HEK293 (cell line): ENCODE data around the gene ANKRD63.

Experiments used
- CTCF ChIA-PET: fragments of 350-600 bp; formaldehyde crosslinking; extraction: SDS; loops from one replicate; lab custom pipeline; 2021; ENCODE audit warnings: antibody characterized with exemption; lab: Yijun Ruan, JAX
- POLR2A ChIA-PET: fragments of 300-600 bp; formaldehyde crosslinking; extraction: SDS; loops from one replicate; lab custom pipeline; 2020; ENCODE audit warnings: antibody characterized with exemption, inconsistent platforms; lab: Yijun Ruan, JAX
- H3K27ac ChIP-seq: fragments of 200-500 bp; sonication (Bioruptor generic); 2 replicates; pipeline ENCODE4 v1.5.1; 2014; ENCODE audit warnings: low read depth, low read length, control low read depth, inconsistent platforms; ENCODE audit errors: extremely low read depth
- H3K36me3 ChIP-seq, 2 experiments: fragments of 200-500 bp in 1 of 2; sonication (Bioruptor generic) in 1 of 2; 1 replicate in 1 of 2; 2 replicates in 1 of 2; pipeline ENCODE4 v1.5.1; 2014 to 2017; ENCODE audit warnings: inconsistent platforms in 2 of 2, low read length in 2 of 2; ENCODE audit not compliant: control insufficient read depth in 2 of 2, insufficient read depth in 1 of 2
- H3K4me1 ChIP-seq: fragments of 200-500 bp; sonication (Bioruptor generic); 2 replicates; pipeline ENCODE4 v1.5.1; 2014; ENCODE audit warnings: mild to moderate bottlenecking, low read length, inconsistent platforms; ENCODE audit not compliant: control insufficient read depth, insufficient read depth
- H3K4me3 ChIP-seq: 2 replicates; pipeline ENCODE4 v1.5.1; 2011; ENCODE audit warnings: low read depth, mild to moderate bottlenecking, control low read depth, low read length, moderate library complexity
- H3K9me3 ChIP-seq: fragments of 200-500 bp; sonication (Bioruptor generic); 2 replicates; pipeline ENCODE4 v1.5.1; 2014; ENCODE audit warnings: low read depth, low read length, inconsistent platforms; ENCODE audit not compliant: control insufficient read depth, insufficient read depth
- GLI4 ChIP-seq: fragments of 450-650 bp; formaldehyde crosslinking; IDR thresholded peaks from 2 replicates; pipeline ENCODE4 v1.5.1; 2016; ENCODE audit warnings: missing biosample characterization, missing genetic modification characterization
- GLIS2 ChIP-seq: fragments of 450-650 bp; formaldehyde crosslinking; IDR thresholded peaks from 2 replicates; pipeline ENCODE4 v1.5.1; 2016; ENCODE audit warnings: missing biosample characterization, missing genetic modification characterization
- KLF8 ChIP-seq: fragments of 450-650 bp; formaldehyde crosslinking; IDR thresholded peaks from 2 replicates; pipeline ENCODE4 v1.5.1; 2016; ENCODE audit warnings: missing biosample characterization, missing genetic modification characterization
- YY1 ChIP-seq: fragments of 450-650 bp; formaldehyde crosslinking; IDR thresholded peaks from 2 replicates; pipeline ENCODE4 v1.5.1; 2018; ENCODE audit warnings: missing biosample characterization, missing genetic modification characterization
- ZBTB1 ChIP-seq: fragments of 450-650 bp; formaldehyde crosslinking; IDR thresholded peaks from 2 replicates; pipeline ENCODE4 v1.5.1; 2016; ENCODE audit warnings: missing biosample characterization, missing genetic modification characterization
- ZBTB6 ChIP-seq: fragments of 450-650 bp; formaldehyde crosslinking; IDR thresholded peaks from 2 replicates; pipeline ENCODE4 v1.5.1; 2017; ENCODE audit warnings: missing biosample characterization, missing genetic modification characterization
- ZFHX2 ChIP-seq: fragments of 450-650 bp; formaldehyde crosslinking; conservative IDR thresholded peaks from 2 replicates; pipeline ENCODE4 v1.5.1; 2016; ENCODE audit warnings: missing biosample characterization, missing genetic modification characterization
- ZIC2 ChIP-seq: fragments of 450-650 bp; formaldehyde crosslinking; IDR thresholded peaks from 2 replicates; pipeline ENCODE4 v1.5.1; 2016; ENCODE audit warnings: missing biosample characterization, missing genetic modification characterization
- ZNF112 ChIP-seq: fragments of 450-650 bp; formaldehyde crosslinking; IDR thresholded peaks from 2 replicates; pipeline ENCODE4 v1.5.0; 2017; ENCODE audit warnings: missing biosample characterization, missing genetic modification characterization
- ZNF157 ChIP-seq: fragments of 450-650 bp; formaldehyde crosslinking; IDR thresholded peaks from 2 replicates; pipeline ENCODE4 v1.5.1; 2016; ENCODE audit warnings: missing biosample characterization, missing genetic modification characterization
- ZNF169 ChIP-seq: fragments of 450-650 bp; formaldehyde crosslinking; IDR thresholded peaks from 2 replicates; pipeline ENCODE4 v1.5.1; 2016; ENCODE audit warnings: missing biosample characterization, missing genetic modification characterization
- ZNF175 ChIP-seq: fragments of 450-650 bp; formaldehyde crosslinking; IDR thresholded peaks from 2 replicates; pipeline ENCODE4 v1.5.1; 2016; ENCODE audit warnings: missing biosample characterization, missing genetic modification characterization
- ZNF19 ChIP-seq: fragments of 450-650 bp; formaldehyde crosslinking; IDR thresholded peaks from 2 replicates; pipeline ENCODE4; 2016; ENCODE audit warnings: missing biosample characterization, missing genetic modification characterization, low read depth
- ZNF449 ChIP-seq: fragments of 450-650 bp; formaldehyde crosslinking; IDR thresholded peaks from 2 replicates; pipeline ENCODE4 v1.5.1; 2017; ENCODE audit warnings: missing biosample characterization, mild to moderate bottlenecking, missing genetic modification characterization, moderate library complexity
- ZNF473 ChIP-seq: fragments of 450-650 bp; formaldehyde crosslinking; IDR thresholded peaks from 2 replicates; pipeline ENCODE4 v1.5.1; 2017; ENCODE audit warnings: missing biosample characterization, missing genetic modification characterization
- ZNF560 ChIP-seq: fragments of 450-650 bp; formaldehyde crosslinking; IDR thresholded peaks from 2 replicates; pipeline ENCODE4 v1.5.1; 2017; ENCODE audit warnings: missing biosample characterization, missing genetic modification characterization, borderline replicate concordance
- ZNF580 ChIP-seq: fragments of 450-650 bp; formaldehyde crosslinking; IDR thresholded peaks from 2 replicates; pipeline ENCODE4 v1.5.1; 2016; ENCODE audit warnings: missing biosample characterization, missing genetic modification characterization
- ZNF585B ChIP-seq: fragments of 450-650 bp; formaldehyde crosslinking; IDR thresholded peaks from 2 replicates; pipeline ENCODE4 v1.5.1; 2016; ENCODE audit warnings: missing biosample characterization, missing genetic modification characterization
- ZNF664 ChIP-seq: fragments of 450-650 bp; formaldehyde crosslinking; IDR thresholded peaks from 2 replicates; pipeline ENCODE4 v1.5.1; 2016; ENCODE audit warnings: missing biosample characterization, missing genetic modification characterization
- ZNF677 ChIP-seq: fragments of 450-650 bp; IDR thresholded peaks from 2 replicates; pipeline ENCODE4 v1.5.0; 2018; ENCODE audit warnings: missing biosample characterization, mild to moderate bottlenecking, missing genetic modification characterization, moderate library complexity
- ZNF768 ChIP-seq: fragments of 450-650 bp; formaldehyde crosslinking; IDR thresholded peaks from 2 replicates; pipeline ENCODE4 v1.5.1; 2018; ENCODE audit warnings: missing biosample characterization, mild to moderate bottlenecking, missing genetic modification characterization
- ZNF792 ChIP-seq: fragments of 450-650 bp; formaldehyde crosslinking; IDR thresholded peaks from 2 replicates; pipeline ENCODE4 v1.5.1; 2016; ENCODE audit warnings: missing biosample characterization, missing genetic modification characterization
- ZSCAN5A ChIP-seq: fragments of 450-650 bp; formaldehyde crosslinking; IDR thresholded peaks from 2 replicates; pipeline ENCODE4 v1.5.1; 2016; ENCODE audit warnings: missing biosample characterization, missing genetic modification characterization
- TF ChIP-seq, protein P1 (sequence below): fragments of 450-650 bp; formaldehyde crosslinking; IDR thresholded peaks from 2 replicates; pipeline ENCODE4 v1.5.1; 2016; ENCODE audit warnings: missing biosample characterization, missing genetic modification characterization

The ANKRD63 gene

GRCh38 chr15:40293006-40293405 is 10.1 kb upstream of the ANKRD63 start:
- H3K9me3 ChIP-seq: no peaks in the 10 kb centered on the region
- H3K27ac ChIP-seq: no peak overlapping the region
- H3K4me1 ChIP-seq: peaks cover 1% of the 10 kb centered on the region; the same call in 1 of the 2 replicates
- no peak for TF ChIP-seq ZNF560
- TF ChIP-seq YY1 (tag by site-specific recombination): no peak
- no peak for TF ChIP-seq GLI4
- TF ChIP-seq ZNF175: no peak
- ChIA-PET CTCF (interaction anchor here (0.6 to 2.3 kb wide), 6 partner anchors 13 to 62 kb away, joined by 3 to 12 read pairs (median 5); no protein-coding TSS in a partner anchor), POLR2A (no interaction called here)
- H3K36me3 ChIP-seq: no peaks in the 10 kb centered on the region
- no peak overlapping the region for H3K4me3 ChIP-seq

GRCh38 chr15:40292246-40292645 is 9.4 kb upstream of the ANKRD63 start:
- CTCF ChIA-PET: interaction anchor here (0.6 to 2.3 kb wide), 6 partner anchors 12 to 63 kb away, joined by 4 to 12 read pairs (median 5); no protein-coding TSS in a partner anchor
- TF ChIP-seq ZNF768 (tag by site-specific recombination) (no peak), ZNF580 (tag by site-specific recombination) (no peak), ZNF792 (no peak), ZNF157 (no peak), ZNF169 (tag by site-specific recombination) (no peak), ZIC2 (no peak), ZNF449 (no peak), ZFHX2 (tag by site-specific recombination) (no peak), ZNF19 (tag by site-specific recombination) (no peak), ZNF112 (tag by site-specific recombination) (no peak), GLIS2 (no peak), KLF8 (no peak), ZNF473 (tag by site-specific recombination) (no peak), ZBTB6 (tag by site-specific recombination) (no peak), ZSCAN5A (tag by site-specific recombination) (no peak), ZNF585B (tag by site-specific recombination) (no peak), ZNF664 (tag by site-specific recombination) (no peak), ZNF677 (tag by site-specific recombination) (no peak), ZBTB1 (tag by site-specific recombination) (no peak)
- TF ChIP-seq, protein P1, sequence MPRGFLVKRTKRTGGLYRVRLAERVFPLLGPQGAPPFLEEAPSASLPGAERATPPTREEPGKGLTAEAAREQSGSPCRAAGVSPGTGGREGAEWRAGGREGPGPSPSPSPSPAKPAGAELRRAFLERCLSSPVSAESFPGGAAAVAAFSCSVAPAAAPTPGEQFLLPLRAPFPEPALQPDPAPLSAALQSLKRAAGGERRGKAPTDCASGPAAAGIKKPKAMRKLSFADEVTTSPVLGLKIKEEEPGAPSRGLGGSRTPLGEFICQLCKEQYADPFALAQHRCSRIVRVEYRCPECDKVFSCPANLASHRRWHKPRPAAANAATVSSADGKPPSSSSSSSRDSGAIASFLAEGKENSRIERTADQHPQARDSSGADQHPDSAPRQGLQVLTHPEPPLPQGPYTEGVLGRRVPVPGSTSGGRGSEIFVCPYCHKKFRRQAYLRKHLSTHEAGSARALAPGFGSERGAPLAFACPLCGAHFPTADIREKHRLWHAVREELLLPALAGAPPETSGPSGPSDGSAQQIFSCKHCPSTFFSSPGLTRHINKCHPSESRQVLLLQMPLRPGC: no peak
- POLR2A ChIA-PET: interaction anchor here (1.3 kb wide), 1 partner anchor 17 kb away, joined by 6 read pairs; no protein-coding TSS in a partner anchor
- H3K4me3 ChIP-seq: no peak overlapping the region
- H3K36me3 ChIP-seq: no peaks in the 10 kb centered on the region
- no peak overlapping the region for H3K27ac ChIP-seq
- H3K9me3 ChIP-seq: no peaks in the 10 kb centered on the region
- peaks cover 4% of the 10 kb centered on the region for H3K4me1 ChIP-seq
